Measurements from ENCODE around the gene CHSY1. TPM values are rescaled to one million over a fixed set of nuclear protein-coding genes. Genes with fewer than 3 reads are reported as not detected.

The CHSY1 gene
- total RNA-seq, 1 experiment from 2014 or later = 11.4 TPM

DNA sequence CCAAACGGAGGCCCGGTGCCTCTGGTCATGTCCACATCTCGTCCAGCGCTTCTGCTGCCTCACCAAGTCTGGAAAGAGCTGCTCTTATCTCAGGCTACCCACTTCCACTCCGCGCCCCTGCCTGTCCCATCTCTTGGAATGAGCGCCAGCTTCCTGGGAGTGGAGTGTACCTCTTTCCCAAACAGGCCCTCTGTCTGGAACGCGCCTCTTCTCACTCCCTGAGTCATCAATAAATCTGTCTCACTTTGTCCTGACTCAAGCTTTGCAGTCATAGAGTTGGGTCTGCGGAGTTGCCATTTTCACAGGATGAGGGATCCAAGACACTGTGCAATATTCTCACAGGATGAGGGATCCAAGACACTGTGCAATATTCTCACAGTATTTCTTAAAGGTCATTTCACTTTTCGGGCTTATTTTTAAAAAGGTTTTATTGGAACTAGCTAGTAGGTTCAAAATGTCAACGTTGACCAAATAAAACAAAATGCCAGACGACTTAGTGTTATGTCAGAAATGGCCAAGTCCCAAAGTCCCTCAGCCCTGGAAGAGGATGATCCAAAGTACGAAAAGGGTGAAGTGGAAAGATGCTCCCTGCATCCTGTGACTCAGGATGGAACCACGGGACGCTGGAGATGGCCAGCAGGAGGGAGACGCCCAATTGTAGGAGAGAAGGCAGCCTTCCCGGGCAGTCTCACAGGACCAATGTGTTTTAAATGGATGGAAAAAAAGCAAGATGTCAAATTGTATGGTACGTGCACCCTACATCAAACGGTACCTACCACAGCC is 81.1 kb downstream of the CHSY1 start:
- no peaks in the 10 kb centered on the region for H3K4me1 ChIP-seq (ENCODE audit: low read length)
- DNase-seq = no peak

DNA sequence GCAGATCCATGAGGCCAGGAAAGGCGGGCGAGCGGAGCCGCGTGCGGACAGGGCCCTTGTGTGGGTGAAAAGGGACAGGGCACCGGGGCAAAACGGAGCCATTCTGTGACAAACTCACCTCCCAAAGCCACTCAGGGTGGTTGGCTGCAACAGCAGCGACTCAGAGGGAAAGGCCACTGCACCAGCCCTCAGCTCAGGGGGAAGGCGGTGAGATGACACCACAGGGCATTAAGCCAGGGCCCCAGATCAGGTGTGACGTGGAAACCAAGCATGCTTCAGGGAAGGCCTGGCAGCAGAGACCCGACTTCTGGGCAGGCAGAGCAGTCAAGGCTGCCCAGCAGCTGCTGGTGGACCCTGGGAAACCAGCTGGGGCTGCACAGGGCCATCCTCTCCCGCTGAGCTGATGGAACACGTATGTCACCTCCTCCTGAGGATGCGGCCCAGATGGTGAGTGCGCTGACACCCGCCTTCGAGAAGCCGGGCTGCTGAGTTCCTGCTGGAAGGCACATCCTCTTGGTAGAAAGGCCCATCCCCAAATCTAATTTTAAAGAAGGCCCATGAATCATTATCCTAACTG is 82.3 kb downstream of the CHSY1 start:
- H4K20me1 ChIP-seq (ENCODE audit: insufficient read depth, low read depth, low read length) = no peaks in the 10 kb centered on the region
- no peaks in the 10 kb centered on the region for H3K27me3 ChIP-seq (ENCODE audit: low read length)
- DNase-seq = no peak

More for the DNA sequence above, 81.1 kb downstream of the CHSY1 start:
- no peaks in the 10 kb centered on the region for H3K9me2 ChIP-seq (replicated peaks; ENCODE audit: insufficient read depth, low read length)
- no peak overlapping the region for H3K27ac ChIP-seq (ENCODE audit: low read length)
- H3K27me3 ChIP-seq (ENCODE audit: low read length) = no peaks in the 10 kb centered on the region
- no peaks in the 10 kb centered on the region for H3K36me3 ChIP-seq (ENCODE audit: insufficient read depth, low read length)
- no peak overlapping the region for H3K4me2 ChIP-seq (ENCODE audit: low read depth, low read length, poor library complexity, severe bottlenecking)
- H3K79me2 ChIP-seq (ENCODE audit: low read length) = no peaks in the 10 kb centered on the region
- H3K9ac ChIP-seq (ENCODE audit: low read length) = no peak overlapping the region
- no peak overlapping the region for H2AFZ ChIP-seq (ENCODE audit: low read length)
- H4K20me1 ChIP-seq (ENCODE audit: insufficient read depth, low read depth, low read length) = no peaks in the 10 kb centered on the region
- H3K9me3 ChIP-seq (ENCODE audit: low read length) = peaks cover 7% of the 10 kb centered on the region
- H3K4me3 ChIP-seq (ENCODE audit: low read length) = no peak overlapping the region

DNA sequence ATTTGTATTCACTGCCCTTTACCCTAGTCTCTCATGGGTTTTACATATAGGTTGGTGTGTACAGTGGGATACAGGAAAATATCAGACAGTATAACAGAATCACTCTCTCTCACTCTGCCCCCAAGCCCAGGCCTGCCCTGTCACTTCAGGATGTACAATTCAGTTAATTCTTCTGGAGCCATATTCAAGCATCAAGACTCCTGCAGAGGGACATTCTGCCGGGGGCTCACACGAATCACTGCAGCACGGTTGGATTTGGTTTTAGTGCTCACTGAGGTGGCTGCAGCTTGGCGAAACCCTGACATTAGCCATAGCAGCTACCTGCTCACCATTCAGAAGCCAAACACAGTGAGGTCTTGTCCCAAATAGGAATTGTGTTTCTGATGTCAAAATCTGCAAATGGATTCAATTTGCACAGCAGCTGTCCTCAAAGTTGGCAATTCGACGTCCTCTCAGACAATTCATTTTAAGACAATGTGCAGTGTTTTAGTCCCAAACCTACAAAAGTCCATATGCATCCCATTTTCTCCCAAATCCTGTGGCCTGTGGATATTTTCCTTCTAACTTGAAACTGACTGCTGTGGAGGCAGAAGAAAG is 82.9 kb downstream of the CHSY1 start:
- H3K4me2 ChIP-seq (ENCODE audit: low read depth, low read length, poor library complexity, severe bottlenecking) = no peak overlapping the region
- H3K79me2 ChIP-seq (ENCODE audit: low read length) = no peaks in the 10 kb centered on the region
- H2AFZ ChIP-seq (ENCODE audit: low read length) = no peak overlapping the region
- H3K27ac ChIP-seq (ENCODE audit: low read length) = no peak overlapping the region
- no peaks in the 10 kb centered on the region for H3K36me3 ChIP-seq (ENCODE audit: insufficient read depth, low read length)
- no peaks in the 10 kb centered on the region for H3K27me3 ChIP-seq (ENCODE audit: low read length)
- no peaks in the 10 kb centered on the region for H3K4me1 ChIP-seq (ENCODE audit: low read length)
- no peaks in the 10 kb centered on the region for H3K9me2 ChIP-seq (replicated peaks; ENCODE audit: insufficient read depth, low read length)
- H4K20me1 ChIP-seq (ENCODE audit: insufficient read depth, low read depth, low read length) = no peaks in the 10 kb centered on the region
- H3K4me3 ChIP-seq (ENCODE audit: low read length) = no peak overlapping the region
- DNase-seq = no peak
- H3K9me3 ChIP-seq (ENCODE audit: low read length) = peaks cover 7% of the 10 kb centered on the region
- no peak overlapping the region for H3K9ac ChIP-seq (ENCODE audit: low read length)

More for the DNA sequence above, 82.3 kb downstream of the CHSY1 start:
- Histone ChIP-seq H3K4me2 (ENCODE audit: low read depth, low read length, poor library complexity, severe bottlenecking) (no peak overlapping the region), H3K9me2 (replicated peaks; ENCODE audit: insufficient read depth, low read length) (no peaks in the 10 kb centered on the region), H3K27ac (ENCODE audit: low read length) (no peak overlapping the region), H3K4me1 (ENCODE audit: low read length) (no peaks in the 10 kb centered on the region), H3K79me2 (ENCODE audit: low read length) (no peaks in the 10 kb centered on the region), H3K9ac (ENCODE audit: low read length) (no peak overlapping the region), H3K4me3 (ENCODE audit: low read length) (no peak overlapping the region), H2AFZ (ENCODE audit: low read length) (no peak overlapping the region), H3K9me3 (ENCODE audit: low read length) (peaks cover 7% of the 10 kb centered on the region), H3K36me3 (ENCODE audit: insufficient read depth, low read length) (no peaks in the 10 kb centered on the region)

DNA sequence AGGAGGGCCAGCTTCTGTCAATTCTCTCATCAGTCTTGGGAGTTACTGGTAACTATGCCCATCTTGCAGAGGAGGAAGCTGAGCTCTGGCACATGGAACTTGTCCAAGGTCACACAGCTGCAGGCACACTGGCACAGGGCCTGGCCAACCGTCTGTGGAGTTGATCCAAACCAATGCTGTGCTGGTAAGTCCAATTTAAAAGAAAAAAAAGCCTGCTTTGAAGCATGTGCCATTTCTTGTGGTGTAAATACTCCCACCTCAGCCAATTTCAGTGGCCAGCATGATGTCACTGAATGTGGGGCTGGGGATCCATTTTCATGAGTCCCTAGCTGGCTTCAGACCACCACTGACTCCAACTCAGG is 83.4 kb downstream of the CHSY1 start:
- Histone ChIP-seq H3K4me2 (ENCODE audit: low read depth, low read length, poor library complexity, severe bottlenecking) (no peak overlapping the region), H3K4me3 (ENCODE audit: low read length) (no peak overlapping the region), H3K9ac (ENCODE audit: low read length) (no peak overlapping the region), H3K9me3 (ENCODE audit: low read length) (peaks cover 7% of the 10 kb centered on the region), H2AFZ (ENCODE audit: low read length) (no peak overlapping the region), H3K27me3 (ENCODE audit: low read length) (no peaks in the 10 kb centered on the region), H3K9me2 (replicated peaks; ENCODE audit: insufficient read depth, low read length) (no peaks in the 10 kb centered on the region), H4K20me1 (ENCODE audit: insufficient read depth, low read depth, low read length) (no peaks in the 10 kb centered on the region), H3K79me2 (ENCODE audit: low read length) (no peaks in the 10 kb centered on the region), H3K36me3 (ENCODE audit: insufficient read depth, low read length) (no peaks in the 10 kb centered on the region), H3K4me1 (ENCODE audit: low read length) (no peaks in the 10 kb centered on the region), H3K27ac (ENCODE audit: low read length) (no peak overlapping the region)
- DNase-seq = no peak

DNA sequence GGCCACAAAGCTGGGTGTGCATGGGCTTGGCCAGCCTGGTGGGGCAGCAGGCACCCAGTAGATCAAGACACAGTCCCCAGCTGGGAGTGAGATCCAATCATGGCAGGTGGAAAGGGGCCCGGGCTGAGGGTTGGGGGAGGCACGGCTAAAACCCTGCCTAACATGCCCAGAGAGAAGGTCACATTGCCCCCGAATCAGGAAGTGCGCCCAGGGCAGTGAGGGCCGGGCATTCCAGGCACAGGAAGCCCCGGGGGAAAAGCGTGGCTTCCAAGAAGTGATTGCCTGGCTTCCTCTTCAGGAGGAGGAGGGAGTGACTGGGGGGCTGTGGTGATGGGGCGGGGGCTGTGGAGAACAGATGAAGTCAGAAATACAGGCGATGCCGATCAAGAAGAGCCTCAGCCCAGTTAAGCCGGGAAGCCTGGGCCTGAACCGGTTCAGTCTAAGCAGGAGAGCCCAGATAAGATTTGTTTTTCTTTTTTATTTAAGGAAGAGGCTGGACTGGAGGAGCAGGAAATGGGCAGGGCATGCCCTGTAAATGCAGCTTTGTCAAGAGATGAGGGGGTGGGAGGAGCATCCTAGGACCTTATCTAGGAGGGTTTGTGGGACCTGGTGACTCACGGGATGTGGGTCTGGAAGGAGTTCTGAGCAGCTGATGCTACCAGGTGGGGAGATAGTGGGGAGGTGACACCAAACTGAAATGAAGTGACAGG is 83.9 kb downstream of the CHSY1 start:
- Histone ChIP-seq H3K4me2 (ENCODE audit: low read depth, low read length, poor library complexity, severe bottlenecking) (no peak overlapping the region), H3K9ac (ENCODE audit: low read length) (no peak overlapping the region), H3K36me3 (ENCODE audit: insufficient read depth, low read length) (no peaks in the 10 kb centered on the region), H3K79me2 (ENCODE audit: low read length) (no peaks in the 10 kb centered on the region), H3K9me3 (ENCODE audit: low read length) (peaks cover 7% of the 10 kb centered on the region), H3K9me2 (replicated peaks; ENCODE audit: insufficient read depth, low read length) (no peaks in the 10 kb centered on the region), H3K4me1 (ENCODE audit: low read length) (no peaks in the 10 kb centered on the region), H3K27me3 (ENCODE audit: low read length) (no peaks in the 10 kb centered on the region), H4K20me1 (ENCODE audit: insufficient read depth, low read depth, low read length) (no peaks in the 10 kb centered on the region), H3K27ac (ENCODE audit: low read length) (no peak overlapping the region), H3K4me3 (ENCODE audit: low read length) (no peak overlapping the region), H2AFZ (ENCODE audit: low read length) (no peak overlapping the region)
- no peak for DNase-seq

DNA sequence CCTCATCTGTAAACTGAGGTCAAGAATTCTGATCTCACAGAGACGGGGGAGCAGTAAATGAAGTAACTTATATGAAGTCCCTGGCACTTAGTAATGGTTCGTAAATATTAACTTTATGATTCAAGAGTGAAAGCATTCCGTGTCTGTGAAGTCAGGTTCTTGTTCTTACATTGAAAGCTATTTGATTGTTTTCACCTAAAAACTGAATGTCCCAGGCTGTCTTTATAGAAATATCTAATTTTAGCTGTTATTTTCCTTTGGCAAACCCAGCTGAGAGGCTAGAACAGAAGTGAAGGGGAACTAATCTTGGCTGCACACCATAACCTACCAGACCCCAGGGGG is 84.5 kb downstream of the CHSY1 start:
- Histone ChIP-seq H3K27me3 (ENCODE audit: low read length) (no peaks in the 10 kb centered on the region), H3K27ac (ENCODE audit: low read length) (no peak overlapping the region), H4K20me1 (ENCODE audit: insufficient read depth, low read depth, low read length) (no peaks in the 10 kb centered on the region), H3K9ac (ENCODE audit: low read length) (no peak overlapping the region), H3K9me2 (replicated peaks; ENCODE audit: insufficient read depth, low read length) (no peaks in the 10 kb centered on the region), H3K4me2 (ENCODE audit: low read depth, low read length, poor library complexity, severe bottlenecking) (no peak overlapping the region), H3K9me3 (ENCODE audit: low read length) (peaks cover 7% of the 10 kb centered on the region), H2AFZ (ENCODE audit: low read length) (no peak overlapping the region), H3K4me3 (ENCODE audit: low read length) (no peak overlapping the region), H3K4me1 (ENCODE audit: low read length) (no peaks in the 10 kb centered on the region), H3K79me2 (ENCODE audit: low read length) (no peaks in the 10 kb centered on the region), H3K36me3 (ENCODE audit: insufficient read depth, low read length) (no peaks in the 10 kb centered on the region)
- no peak for DNase-seq

DNA sequence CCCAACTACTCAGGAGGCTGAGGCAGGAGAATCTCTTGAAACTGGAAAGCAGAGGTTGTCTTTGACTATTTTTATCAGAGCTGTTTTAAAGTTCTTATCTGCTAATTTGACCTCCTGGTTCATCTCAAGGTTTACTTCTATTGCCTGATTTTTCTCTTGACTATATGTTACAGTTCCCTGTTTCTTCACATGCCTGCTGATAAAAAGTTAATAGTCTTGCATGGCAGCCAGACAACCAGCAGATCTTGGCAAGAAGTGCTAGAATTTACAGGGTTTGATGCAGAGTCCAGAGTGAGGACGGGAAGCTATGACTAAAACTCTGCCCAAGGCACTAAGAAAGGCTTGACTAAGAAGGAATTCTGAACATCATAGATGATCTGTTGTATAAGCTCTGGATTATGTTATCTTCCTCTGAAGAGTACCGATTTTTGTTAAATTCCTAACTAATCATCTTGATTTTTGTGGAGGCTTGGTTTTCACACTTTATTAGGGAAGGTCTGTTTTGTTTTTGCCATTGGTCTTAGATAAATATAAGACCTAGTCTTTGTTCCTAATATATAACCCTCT is 85.9 kb downstream of the CHSY1 start:
- Histone ChIP-seq H3K27me3 (ENCODE audit: low read length) (no peaks in the 10 kb centered on the region), H3K9me3 (ENCODE audit: low read length) (peaks cover 7% of the 10 kb centered on the region), H3K4me3 (ENCODE audit: low read length) (no peak overlapping the region), H3K36me3 (ENCODE audit: insufficient read depth, low read length) (no peaks in the 10 kb centered on the region), H3K27ac (ENCODE audit: low read length) (no peak overlapping the region), H3K4me2 (ENCODE audit: low read depth, low read length, poor library complexity, severe bottlenecking) (no peak overlapping the region), H3K79me2 (ENCODE audit: low read length) (no peaks in the 10 kb centered on the region), H3K9ac (ENCODE audit: low read length) (no peak overlapping the region), H3K4me1 (ENCODE audit: low read length) (no peaks in the 10 kb centered on the region), H3K9me2 (replicated peaks; ENCODE audit: insufficient read depth, low read length) (no peaks in the 10 kb centered on the region), H2AFZ (ENCODE audit: low read length) (no peak overlapping the region), H4K20me1 (ENCODE audit: insufficient read depth, low read depth, low read length) (no peaks in the 10 kb centered on the region)
- no peak for DNase-seq

Data from Karpas-422 (cell line).